Psoas muscle (tissue), 8 donors: ENCODE data around the gene HS3ST4. TPM values are rescaled to one million over a fixed set of nuclear protein-coding genes. Genes with fewer than 3 reads are reported as not detected.

Experiments used
- ATAC-seq, 4 donors: fragments of 200-7000 bp; cut with Tn5 transposase; one replicate each; pipeline ENCODE4 v1.9.1; 2020; ENCODE audit warnings: moderate library complexity in 3 of 4, mild to moderate bottlenecking in 2 of 4
- DNase-seq, 2 donors: peaks; one replicate each; pipeline ENCODE4 v3.0.0-alpha.2; 2020
- H3K27ac ChIP-seq: fragments of 200-600 bp; one replicate; pipeline ENCODE4 v1.8.0; 2022
- H3K27me3 ChIP-seq, 3 donors: fragments of 200-600 bp in 1 of 3; one replicate each; pipeline versions ENCODE4 v1.6.1 to v1.8.0; 2013 to 2022; ENCODE audit warnings: low read length in 2 of 3, mild to moderate bottlenecking in 2 of 3, moderate library complexity in 1 of 3; ENCODE audit not compliant: insufficient read depth in 3 of 3
- H3K36me3 ChIP-seq, 2 donors: fragments of 200-600 bp in 1 of 2; one replicate each; pipeline versions ENCODE4 v1.6.1 to v1.8.0; 2013 to 2022; ENCODE audit warnings: low read depth in 1 of 2, mild to moderate bottlenecking in 1 of 2, moderate library complexity in 1 of 2; ENCODE audit not compliant: insufficient read depth in 1 of 2
- H3K4me1 ChIP-seq: fragments of 200-600 bp; one replicate; pipeline ENCODE4 v1.8.0; 2022
- H3K4me3 ChIP-seq: fragments of 200-600 bp; one replicate; pipeline ENCODE4 v1.8.0; 2022; ENCODE audit warnings: mild to moderate bottlenecking
- H3K9me3 ChIP-seq: fragments of 200-600 bp; one replicate; pipeline ENCODE4 v1.8.0; 2022
- CTCF ChIP-seq: fragments of 200-600 bp; IDR thresholded peaks from one replicate; pipeline ENCODE4 v1.8.0; 2022; ENCODE audit warnings: antibody characterized with exemption
- WGBS, 3 donors: extraction: QIAGEN DNeasy Blood & Tissue Kit; methylation state at CpG; one replicate each; pipeline versions ENCODE4 v1.1.6 to v1.1.7; 2013; 5-methylcytosine and 5-hydroxymethylcytosine counted together
- intact Hi-C, 2 donors: fragments of 100-400 bp; cut with DNase I; formaldehyde crosslinking; loops; one replicate each; pipeline versions ENCODE4 v1.11.0 to v1.14.2; 2022
- polyA plus RNA-seq, 3 donors: library from polyadenylated mRNA; stranded (reverse); fragments of 200-250 nt; gene quantifications; one replicate each; pipeline ENCODE4 v1.2.3, GENCODE V29; 2013
- total RNA-seq, 4 donors: library from RNA; stranded (reverse); fragmentation: NEBNext Ultra II Directional in 2 of 4; extraction: Animal tissue kit (Norgen Biotek cat#: 25700) in 2 of 4; gene quantifications; one replicate each; pipeline versions ENCODE4 v1.2.1 to v1.2.4, GENCODE V29; 2021 to 2023
- donor health status: healthy with polysubstance abuse.
- donor health status: DM: no; HTN: no; CAD: no; lungs with moderate emphysema.
- donor health status: Bipolar disorder and iron deficiency.
- donor health status: healthy.
- donor health status: DM: yes; HTN: yes; CAD: no.
- donor health status: DM: no; HTN: no; CAD: no.
- donor health status: DM: no; HTN: no; CAD: no.
- donor health status: DM: yes; HTN: yes; CAD: no.

HS3ST4 gene
- total and polyA plus RNA-seq, 7 donors: 0.01 TPM; not detected in 6

DNA sequence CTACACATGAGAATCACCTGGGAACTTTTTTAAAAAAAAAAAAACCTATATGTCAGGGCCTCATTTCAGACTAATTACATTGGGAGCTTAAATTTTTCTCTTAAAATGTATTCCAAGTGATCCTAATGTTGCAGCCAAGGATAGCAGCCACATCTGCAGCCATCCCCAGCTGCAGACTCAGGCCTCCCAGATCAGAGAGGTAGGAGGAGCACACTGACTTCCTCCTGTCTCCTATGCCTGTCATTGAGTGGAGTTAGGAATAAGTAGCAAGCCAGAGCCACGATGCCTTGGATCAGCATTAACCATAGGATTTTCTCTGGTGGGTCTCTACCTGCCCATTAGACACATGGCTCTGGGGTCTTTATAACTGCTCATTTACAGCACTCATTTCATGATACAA is 463.5 kb downstream of the HS3ST4 start:
- no peak overlapping the region for H3K27ac ChIP-seq
- no peaks in the 10 kb centered on the region for H3K9me3 ChIP-seq
- H3K4me3 ChIP-seq: no peak overlapping the region
- intact Hi-C loops: no loop called here
- WGBS, 3 donors: 24 to 47% (median 39%) methylated on average over 1 of the region's 1 CpG
- DNase-seq (no peak), ATAC-seq (no peak)
- TF ChIP-seq CTCF: no peak
- H3K36me3 ChIP-seq: no peaks in the 10 kb centered on the region
- no peaks in the 10 kb centered on the region for H3K4me1 ChIP-seq
- H3K27me3 ChIP-seq: no peaks in the 10 kb centered on the region

DNA sequence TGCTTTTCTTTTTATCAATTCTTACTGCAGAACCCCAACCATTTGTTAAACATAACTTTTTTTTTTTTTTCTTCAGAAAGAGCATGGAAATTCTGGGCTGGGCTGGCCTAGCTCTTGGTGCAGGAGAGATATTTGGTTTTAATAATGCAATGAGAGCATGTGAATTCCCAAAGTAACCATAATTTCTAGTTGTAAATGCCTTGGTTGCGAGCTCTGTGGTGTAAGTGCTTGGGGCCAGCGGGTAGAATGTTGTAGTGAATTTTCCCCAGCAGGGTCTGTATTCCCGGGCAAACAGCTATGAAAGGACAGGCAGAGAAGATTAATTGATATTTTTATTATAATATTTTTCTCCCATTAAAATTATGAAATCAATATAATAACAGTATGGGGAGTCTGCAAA is 465.6 kb downstream of the HS3ST4 start:
- 73 to 79% (median 75%) methylated on average over 3 of the region's 3 CpGs for WGBS, 3 donors
- DNase-seq (no peak), ATAC-seq (no peak)
- Histone ChIP-seq H3K4me3 (no peak overlapping the region), H3K36me3 (no peaks in the 10 kb centered on the region), H3K9me3 (no peaks in the 10 kb centered on the region), H3K27me3 (no peaks in the 10 kb centered on the region), H3K27ac (no peak overlapping the region), H3K4me1 (no peaks in the 10 kb centered on the region)
- intact Hi-C loops: no loop called here
- TF ChIP-seq CTCF: no peak

- intact Hi-C loops: no loop called here
- Histone ChIP-seq H3K36me3 (no peaks in the 10 kb centered on the region), H3K9me3 (no peaks in the 10 kb centered on the region), H3K27ac (no peak overlapping the region), H3K27me3 (no peaks in the 10 kb centered on the region), H3K4me3 (no peak overlapping the region), H3K4me1 (no peaks in the 10 kb centered on the region)
- ATAC-seq (no peak), DNase-seq (no peak)
- 74 to 84% (median 81%) methylated on average over 5 of the region's 5 CpGs for WGBS, 3 donors
- no peak for TF ChIP-seq CTCF
These were observed 466.5 kb downstream of the HS3ST4 start for GRCh38 chr16:26158142-26158759.

- Histone ChIP-seq H3K36me3 (no peaks in the 10 kb centered on the region), H3K4me1 (no peaks in the 10 kb centered on the region), H3K9me3 (no peaks in the 10 kb centered on the region), H3K4me3 (no peak overlapping the region), H3K27ac (no peak overlapping the region), H3K27me3 (no peaks in the 10 kb centered on the region)
- intact Hi-C loops: no loop called here
- no peak for TF ChIP-seq CTCF
- ATAC-seq: no peak
- WGBS, 3 donors: 66 to 79% (median 72%) methylated on average over 7 of the region's 7 CpGs
- DNase-seq: no peak
These were observed 469.9 kb downstream of the HS3ST4 start for GRCh38 chr16:26161461-26162180.
